HepG2 (cell line): ENCODE measurements around the gene LRRC19. TPM values are rescaled to one million over a fixed set of nuclear protein-coding genes. Genes with fewer than 3 reads are reported as not detected.

Experiments
- ATAC-seq: fragments of 200-7000 bp; cut with Tn5 transposase; 3 replicates; pipeline ENCODE4 v1.9.1; 2020; ENCODE audit warnings: mild to moderate bottlenecking, moderate library complexity
- BruUV-seq: library from RNA; stranded (reverse); fragments of 400-500 nt; replicated peaks from 2 replicates; lab custom pipeline; 2021; lab: Mats Ljungman, UMichigan
- CTCF ChIA-PET: fragments of 300-600 bp; formaldehyde crosslinking; extraction: SDS; loops from one replicate; lab custom pipeline; 2021; ENCODE audit warnings: low total read pairs, inconsistent platforms, low intra/inter-chr PET ratio; lab: Yijun Ruan, JAX
- POLR2A ChIA-PET: fragments of 350-600 bp; sonication (Branson Sonifier 250); formaldehyde crosslinking; loops from one replicate; lab custom pipeline; 2020; ENCODE audit warnings: antibody characterized with exemption, inconsistent platforms; lab: Yijun Ruan, JAX
- DNase-seq: peaks from one replicate; pipeline ENCODE4 v3.0.0-alpha.2; 2015; ENCODE audit warnings: low spot score
- FAIRE-seq: peaks from 3 replicates; lab custom pipeline; 2011; peaks lifted over from hg19 to GRCh38; lab: Jason Lieb, UNC
- H2AFZ ChIP-seq: one replicate; pipeline ENCODE4 v1.6.1; 2011; ENCODE audit warnings: low read length, inconsistent platforms
- H3K27ac ChIP-seq: fragments of 300-600 bp; 3 replicates; pipeline ENCODE4 v1.8.0; 2011; ENCODE audit warnings: mixed run types, mild to moderate bottlenecking, mixed read lengths, low read length, inconsistent platforms; ENCODE audit not compliant: insufficient read depth; ENCODE audit errors: extremely low read length
- H3K27me3 ChIP-seq, 2 experiments: fragments of 200-600 bp in 1 of 2; 2 replicates in 1 of 2; 3 replicates in 1 of 2; pipeline versions ENCODE4 v1.6.0 to v1.8.0; 2011; ENCODE audit warnings: low read length in 2 of 2, mild to moderate bottlenecking in 2 of 2, moderate library complexity in 2 of 2, inconsistent platforms in 1 of 2; ENCODE audit not compliant: insufficient read depth in 2 of 2, control insufficient read depth in 1 of 2
- H3K36me3 ChIP-seq, 2 experiments: fragments of 200-600 bp in 1 of 2; replicated peaks in 1 of 2; 2 replicates in 1 of 2; 3 replicates in 1 of 2; pipeline versions ENCODE4 v1.5.1 to v1.8.0; 2011; ENCODE audit warnings: low read length in 2 of 2, inconsistent platforms in 1 of 2; ENCODE audit not compliant: insufficient read depth in 2 of 2, control insufficient read depth in 1 of 2
- H3K4me1 ChIP-seq: 2 replicates; pipeline ENCODE4 v1.5.1; 2012; ENCODE audit warnings: low read length, inconsistent platforms; ENCODE audit not compliant: insufficient read depth
- H3K4me2 ChIP-seq: 2 replicates; pipeline ENCODE4 v1.6.0; 2011; ENCODE audit warnings: low read depth, low read length, inconsistent platforms
- H3K4me3 ChIP-seq, 3 experiments: fragments of 200-600 bp in 1 of 3; sonication (generic), shearing (Covaris generic) in 1 of 3; replicated peaks in 1 of 3; 2 replicates each; pipeline ENCODE4 v1.5.1; 2011 to 2016; ENCODE audit warnings: low read length in 3 of 3, inconsistent platforms in 2 of 3, low read depth in 2 of 3, mild to moderate bottlenecking in 2 of 3, control low read depth in 1 of 3, mixed read lengths in 1 of 3; ENCODE audit not compliant: insufficient read depth in 1 of 3
- H3K79me2 ChIP-seq: one replicate; pipeline ENCODE4 v1.6.1; 2011; ENCODE audit warnings: low read length, inconsistent platforms; ENCODE audit not compliant: insufficient read depth
- H3K9ac ChIP-seq: 2 replicates; pipeline ENCODE4 v1.6.0; 2011; ENCODE audit warnings: mild to moderate bottlenecking, low read depth, low read length, inconsistent platforms; ENCODE audit not compliant: insufficient read depth
- H3K9me3 ChIP-seq: 2 replicates; pipeline ENCODE4 v1.5.1; 2012; ENCODE audit warnings: mild to moderate bottlenecking, low read length
- H4K20me1 ChIP-seq: 2 replicates; pipeline ENCODE4 v1.6.0; 2011; ENCODE audit warnings: inconsistent platforms, mild to moderate bottlenecking, low read length, moderate library complexity; ENCODE audit not compliant: insufficient read depth
- ATAD3A ChIP-seq: sonication (generic); formaldehyde crosslinking; IDR thresholded peaks from 2 replicates; pipeline ENCODE4 v1.4.0; 2020; ENCODE audit warnings: missing genetic modification reagents
- ATF1 ChIP-seq: IDR thresholded peaks from 2 replicates; pipeline ENCODE4 v1.6.1; 2016; ENCODE audit warnings: mild to moderate bottlenecking, control low read depth
- E2F2 ChIP-seq: sonication (generic); formaldehyde crosslinking; IDR thresholded peaks from 2 replicates; pipeline ENCODE4 v1.4.0; 2020; ENCODE audit warnings: missing genetic modification reagents, borderline replicate concordance
- FOXA1 ChIP-seq, 2 experiments: fragments of 450-650 bp in 1 of 2; sonication (generic) in 1 of 2; formaldehyde crosslinking in 1 of 2; IDR thresholded peaks; 2 replicates each; pipeline versions ENCODE4 v1.4.0 to v1.6.1; 2016 to 2020; ENCODE audit warnings: missing genetic modification reagents in 1 of 2
- FOXM1 ChIP-seq: sonication (generic); formaldehyde crosslinking; IDR thresholded peaks from 2 replicates; pipeline ENCODE4 v1.5.0; 2020; ENCODE audit warnings: missing genetic modification reagents
- HNRNPUL1 ChIP-seq: fragments of 200-400 bp; formaldehyde crosslinking; IDR thresholded peaks from 2 replicates; pipeline ENCODE4 v1.6.1; 2017; ENCODE audit warnings: low read depth, mild to moderate bottlenecking, low read length, moderate library complexity
- NFYB ChIP-seq: sonication (generic); formaldehyde crosslinking; IDR thresholded peaks from 2 replicates; pipeline ENCODE4 v1.4.0; 2020; ENCODE audit warnings: missing genetic modification reagents
- NRL ChIP-seq: sonication (generic); formaldehyde crosslinking; IDR thresholded peaks from 2 replicates; pipeline ENCODE4 v1.5.0; 2020; ENCODE audit warnings: missing genetic modification reagents, mild to moderate bottlenecking, moderate library complexity, borderline replicate concordance
- PHF8 ChIP-seq: sonication (generic); formaldehyde crosslinking; IDR thresholded peaks from 2 replicates; pipeline ENCODE4 v1.5.0; 2020; ENCODE audit warnings: missing genetic modification reagents
- POGZ ChIP-seq: sonication (generic); formaldehyde crosslinking; IDR thresholded peaks from 2 replicates; pipeline ENCODE4 v1.4.0; 2020; ENCODE audit warnings: mild to moderate bottlenecking, missing genetic modification reagents
- SIN3A ChIP-seq: IDR thresholded peaks from 2 replicates; pipeline ENCODE4 v1.6.1; 2011; ENCODE audit warnings: low read depth, mild to moderate bottlenecking, control low read depth, low read length, borderline replicate concordance
- SNAPC5 ChIP-seq: sonication (generic); formaldehyde crosslinking; IDR thresholded peaks from 2 replicates; pipeline ENCODE4 v1.8.1; 2023; ENCODE audit warnings: mild to moderate bottlenecking, missing genetic modification reagents, borderline replicate concordance
- SRSF4 ChIP-seq: fragments of 200-400 bp; formaldehyde crosslinking; IDR thresholded peaks from one replicate; pipeline ENCODE4 v1.6.1; 2018; ENCODE audit warnings: mild to moderate bottlenecking, low read depth, low read length, moderate library complexity; ENCODE audit not compliant: poor library complexity, severe bottlenecking
- ZBTB37 ChIP-seq: sonication (generic); formaldehyde crosslinking; IDR thresholded peaks from 2 replicates; pipeline ENCODE4 v1.4.0; 2020; ENCODE audit warnings: mild to moderate bottlenecking, missing genetic modification reagents
- ZFP1 ChIP-seq: IDR thresholded peaks from 2 replicates; pipeline ENCODE4 v1.6.1; 2016
- ZNF430 ChIP-seq: sonication (generic); formaldehyde crosslinking; IDR thresholded peaks from 2 replicates; pipeline ENCODE4 v1.9.0; 2021; ENCODE audit warnings: mild to moderate bottlenecking, missing genetic modification reagents
- ZNF558 ChIP-seq: sonication (generic); formaldehyde crosslinking; IDR thresholded peaks from 2 replicates; pipeline ENCODE4 v1.9.0; 2022; ENCODE audit warnings: mild to moderate bottlenecking, missing genetic modification reagents, borderline replicate concordance
- ZNF784 ChIP-seq: sonication (generic); formaldehyde crosslinking; IDR thresholded peaks from 2 replicates; pipeline ENCODE4 v1.5.1; 2020; ENCODE audit warnings: missing genetic modification reagents, mild to moderate bottlenecking, borderline replicate concordance
- ZSCAN20 ChIP-seq: sonication (generic); formaldehyde crosslinking; IDR thresholded peaks from 2 replicates; pipeline ENCODE4 v1.4.0; 2020; ENCODE audit warnings: missing genetic modification reagents, mild to moderate bottlenecking, borderline replicate concordance
- ZSCAN25 ChIP-seq: sonication (generic); formaldehyde crosslinking; IDR thresholded peaks from 2 replicates; pipeline ENCODE4 v1.8.0; 2022; ENCODE audit warnings: mild to moderate bottlenecking, missing genetic modification reagents
- WGBS: methylation state at CpG from one replicate; pipeline ENCODE4 v1.1.6; 2017; ENCODE audit warnings: low lambda C conversion rate; 5-methylcytosine and 5-hydroxymethylcytosine counted together
- in situ Hi-C: cut with HindIII; loops from 2 replicates; pipeline ENCODE4 v1.10.0; 2017; ENCODE audit warnings: low pct_unique_long_range_greater_than_20kb; ENCODE audit not compliant: extremely low pct_ligation_motif_present
- intact Hi-C: fragments of 100-400 bp; cut with micrococcal nuclease; formaldehyde crosslinking; loops from one replicate; pipeline ENCODE4 v1.10.0; 2022; ENCODE audit not compliant: unreplicated experiment
- polyA plus RNA-seq, 8 experiments: library from polyadenylated mRNA; depleted of rRNA in 3 of 8; stranded (reverse) in 7 of 8; unstranded in 1 of 8; fragments of >200 nt; fragmentation: Illumina TruSeq in 4 of 8; extraction: Trizol in 4 of 8; gene quantifications; 2 replicates each; pipeline versions ENCODE4 v1.2.1 to v1.2.3, GENCODE V29; 2011 to 2016; ENCODE audit warnings: low read depth in 4 of 8, missing spikeins in 1 of 8, mixed read lengths in 1 of 8; ENCODE audit not compliant: insufficient read depth in 1 of 8
- total RNA-seq, 5 experiments: library from RNA; depleted of rRNA; stranded (reverse); fragments of >200 nt; fragmentation: Illumina TruSeq; extraction: Trizol; gene quantifications; 2 replicates each; pipeline ENCODE4 v1.2.3, GENCODE V29; 2016; ENCODE audit warnings: low read depth in 1 of 5

The LRRC19 gene
- total and polyA plus RNA-seq, 2 of the 13 experiments (the other 11 are each of a cell fraction or from before 2014, with no cell fraction given), result not detected

- Histone ChIP-seq H3K4me1 (peaks cover 56% of the 10 kb centered on the region), H3K79me2 (peaks cover 44% of the 10 kb centered on the region), H3K9me3 (no peaks in the 10 kb centered on the region), H3K27me3 (no peaks in the 10 kb centered on the region; a peak in 1 of 5 replicates), H3K4me3 (peak within 1 kb of the TSS; percentile 90 to 98 (median 93)), H3K27ac (peak within 1 kb of the TSS; percentile 98), H3K9ac (peak within 1 kb of the TSS; percentile 95), H2AFZ (peak within 1 kb of the TSS; percentile 87), H3K36me3 (no peaks in the 10 kb centered on the region; a peak in 1 of 5 replicates), H4K20me1 (0 out of 2 replicates have a peak, but pooled peaks cover 2% of the 10 kb centered on the region), H3K4me2 (peak within 1 kb of the TSS; percentile 89)
- intact Hi-C loops, result loop anchor here (1.0 kb wide), 2 partner anchors 9 to 55 kb away; partner anchors contain the start of genes CAAP1 and IFT74
- FAIRE-seq (no peak), DNase-seq (peak; percentile 86), ATAC-seq (peak; percentile 98)
- WGBS, result 0% methylated on average over 8 of the region's 76 CpGs
- POLR2A ChIA-PET, result interaction anchor here (1.9 to 2.2 kb wide), 2 partner anchors 9 to 55 kb away, joined by 17 to 30 read pairs; partner anchors contain the start of genes CAAP1 and IFT74
- no TSS peak for BruUV-seq
- in situ Hi-C loops, result no loop called here
- CTCF ChIA-PET, result no interaction called here
- TF ChIP-seq ZFP1 (CRISPR knock-in tag), result peak; percentile 64; the same call in 1 of the 2 replicates
- TF ChIP-seq PHF8 (CRISPR knock-in tag), result peak; percentile 95
- no peak for TF ChIP-seq SNAPC5 (CRISPR knock-in tag)
- TF ChIP-seq FOXM1 (CRISPR knock-in tag), result no peak
- TF ChIP-seq ATF1 (CRISPR knock-in tag), result peak; percentile 99
- TF ChIP-seq NFYB (CRISPR knock-in tag), result peak; percentile 43; the same call in 1 of the 2 replicates
- no peak for TF ChIP-seq ATAD3A
- no peak; the same call in 1 of the 2 replicates for TF ChIP-seq ZSCAN25 (CRISPR knock-in tag)
- no peak for TF ChIP-seq FOXA1 (IDR thresholded peaks at IDR 0.05)
- no peak for TF ChIP-seq FOXA1 (CRISPR knock-in tag; IDR thresholded peaks at IDR 0.05)
- no peak for TF ChIP-seq ZBTB37 (CRISPR knock-in tag)
- TF ChIP-seq HNRNPUL1, result no peak
- no peak for TF ChIP-seq ZNF784 (CRISPR knock-in tag)
- TF ChIP-seq SIN3A, result peak; percentile 96
- TF ChIP-seq E2F2 (CRISPR knock-in tag), result no peak
- TF ChIP-seq ZNF430 (CRISPR knock-in tag), result no peak
- no peak for TF ChIP-seq NRL (CRISPR knock-in tag)
- no peak for TF ChIP-seq SRSF4
- no peak for TF ChIP-seq ZNF558 (CRISPR knock-in tag)
- TF ChIP-seq POGZ (CRISPR knock-in tag), result peak; percentile 83
- no peak for TF ChIP-seq ZSCAN20 (CRISPR knock-in tag)
These were observed 58.4 kb downstream of the LRRC19 start, which contains the start of gene PLAA for GRCh38 chr9:26946753-26947727. PLAA (minus strand) TSS chr9:26947242; CDS start chr9:26947045, 197 bp downstream.
